Lower leg skin (tissue), 4 donors: ENCODE data around the gene EBF4. TPM values are rescaled to one million over a fixed set of nuclear protein-coding genes. Genes with fewer than 3 reads are reported as not detected.
A peak's percentile ranks its signal among the peaks of the same experiment; 100 is the strongest.

Experiments used
- DNase-seq, 2 donors: peaks; one replicate each; pipeline ENCODE4 v3.0.0-alpha.2; 2019; ENCODE audit warnings: low spot score in 2 of 2
- H3K4me3 ChIP-seq: fragments of 200-600 bp; sonication (generic); 2 replicates; pipeline ENCODE4 v1.5.1; 2017; ENCODE audit warnings: mild to moderate bottlenecking, low read depth; ENCODE audit not compliant: poor library complexity, severe bottlenecking
- POLR2A ChIP-seq, 2 donors: fragments of 450-650 bp; IDR thresholded peaks; one replicate each; pipeline ENCODE4 v1.6.1; 2016 to 2017; ENCODE audit warnings: antibody characterized with exemption in 2 of 2, mild to moderate bottlenecking in 1 of 2, moderate library complexity in 1 of 2
- WGBS, 2 donors: methylation state at CpG; one replicate each; pipeline ENCODE4 v1.1.5; 2018; 5-methylcytosine and 5-hydroxymethylcytosine counted together
- intact Hi-C: fragments of 100-400 bp; cut with DNase I; formaldehyde crosslinking; loops from one replicate; pipeline ENCODE4 v1.15.0; 2023; ENCODE audit warnings: low total_unique reads
- total RNA-seq, 4 donors: library from RNA; depleted of rRNA; stranded (reverse); fragments of >200 nt; gene quantifications; one replicate each; pipeline ENCODE4 v1.1.0, GENCODE V29; 2016
- TF ChIP-seq, protein P1 (sequence below), 3 donors: fragments of 450-650 bp; IDR thresholded peaks; one replicate each; pipeline ENCODE4 v1.5.1; 2016; ENCODE audit warnings: antibody characterized with exemption in 3 of 3, mild to moderate bottlenecking in 3 of 3, moderate library complexity in 2 of 3

The EBF4 gene
- total RNA-seq, 4 donors from 2014 or later: 5.0 to 9.9 (median 7.7) TPM

DNA sequence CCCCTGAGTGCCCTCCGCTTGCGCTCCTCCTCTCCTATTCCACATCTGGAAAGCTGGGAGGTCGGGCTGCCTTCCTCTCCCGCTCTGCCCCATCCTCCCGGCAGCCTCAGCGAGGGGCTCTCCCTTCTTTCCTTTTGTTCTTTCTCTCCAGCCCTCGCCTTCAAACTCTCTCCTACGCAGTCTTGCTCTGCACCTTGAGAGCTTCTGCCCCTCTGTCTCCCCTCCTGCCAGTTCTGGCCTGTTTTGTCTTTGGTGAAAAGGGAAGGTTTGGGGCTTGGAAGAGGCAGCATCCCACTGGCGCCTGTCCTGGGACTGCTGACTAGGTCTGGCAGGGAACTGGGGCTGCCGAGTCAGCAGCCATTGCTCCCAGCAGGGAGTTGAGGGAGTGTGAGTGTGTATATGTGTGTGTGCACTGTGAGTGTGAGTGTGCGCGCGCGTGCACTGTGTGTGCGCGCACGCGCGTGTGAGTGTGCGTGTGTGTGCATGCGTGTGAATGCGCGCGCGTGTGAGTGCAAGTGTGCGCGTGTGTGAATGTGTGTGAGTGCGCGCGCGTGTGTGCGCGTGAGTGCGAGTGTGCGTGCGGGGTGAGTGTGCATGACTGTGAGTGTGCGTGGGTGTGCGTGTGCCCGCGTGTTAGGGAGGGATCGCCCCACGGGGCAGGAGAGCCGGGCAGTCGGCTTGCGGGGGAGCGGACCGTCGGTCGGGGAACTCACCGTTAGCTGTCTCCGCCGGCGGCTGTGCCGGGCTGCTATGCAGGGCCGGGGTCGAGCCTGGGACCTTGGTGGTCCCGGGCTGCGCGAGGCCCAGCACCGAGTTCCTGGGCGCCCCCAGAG lies 107.3 kb downstream of the EBF4 start:
- DNase-seq: peak in 1 of 2 donors; percentile 81

GRCh38 chr20:2800521-2801285 lies 108.1 kb downstream of the EBF4 start, which contains the start of gene CPXM1:
CPXM1 (minus strand) TSS chr20:2800627; CDS start chr20:2800572, 55 bp downstream.
- TF ChIP-seq POLR2A (IDR thresholded peaks at IDR 0.05): no peak
- TF ChIP-seq, protein P1, sequence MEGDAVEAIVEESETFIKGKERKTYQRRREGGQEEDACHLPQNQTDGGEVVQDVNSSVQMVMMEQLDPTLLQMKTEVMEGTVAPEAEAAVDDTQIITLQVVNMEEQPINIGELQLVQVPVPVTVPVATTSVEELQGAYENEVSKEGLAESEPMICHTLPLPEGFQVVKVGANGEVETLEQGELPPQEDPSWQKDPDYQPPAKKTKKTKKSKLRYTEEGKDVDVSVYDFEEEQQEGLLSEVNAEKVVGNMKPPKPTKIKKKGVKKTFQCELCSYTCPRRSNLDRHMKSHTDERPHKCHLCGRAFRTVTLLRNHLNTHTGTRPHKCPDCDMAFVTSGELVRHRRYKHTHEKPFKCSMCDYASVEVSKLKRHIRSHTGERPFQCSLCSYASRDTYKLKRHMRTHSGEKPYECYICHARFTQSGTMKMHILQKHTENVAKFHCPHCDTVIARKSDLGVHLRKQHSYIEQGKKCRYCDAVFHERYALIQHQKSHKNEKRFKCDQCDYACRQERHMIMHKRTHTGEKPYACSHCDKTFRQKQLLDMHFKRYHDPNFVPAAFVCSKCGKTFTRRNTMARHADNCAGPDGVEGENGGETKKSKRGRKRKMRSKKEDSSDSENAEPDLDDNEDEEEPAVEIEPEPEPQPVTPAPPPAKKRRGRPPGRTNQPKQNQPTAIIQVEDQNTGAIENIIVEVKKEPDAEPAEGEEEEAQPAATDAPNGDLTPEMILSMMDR (IDR thresholded peaks at IDR 0.05): no peak
- intact Hi-C loops: no loop called here
- DNase-seq: peak in 1 of 2 donors; percentile 58
- no peak within 1 kb of the TSS for H3K4me3 ChIP-seq
- WGBS, 2 donors: 7 to 11% methylated on average over 18 of the region's 52 CpGs

More for the DNA sequence above, 107.3 kb downstream of the EBF4 start:
- WGBS, 2 donors: 4% methylated on average over 45 of the region's 61 CpGs
- no peak for TF ChIP-seq POLR2A (IDR thresholded peaks at IDR 0.05)
- TF ChIP-seq, protein P1 (IDR thresholded peaks at IDR 0.05): no peak
- intact Hi-C loops: no loop called here
- H3K4me3 ChIP-seq: no peak overlapping the region

GRCh38 chr20:2801286-2801728 lies 108.7 kb downstream of the EBF4 start:
- TF ChIP-seq POLR2A (IDR thresholded peaks at IDR 0.05): no peak
- TF ChIP-seq, protein P1 (IDR thresholded peaks at IDR 0.05): no peak
- intact Hi-C loops: no loop called here
- 9 to 10% methylated on average over 13 of the region's 13 CpGs for WGBS, 2 donors
- peak in 1 of 2 donors; percentile 72 for DNase-seq
- H3K4me3 ChIP-seq: no peak overlapping the region

DNA sequence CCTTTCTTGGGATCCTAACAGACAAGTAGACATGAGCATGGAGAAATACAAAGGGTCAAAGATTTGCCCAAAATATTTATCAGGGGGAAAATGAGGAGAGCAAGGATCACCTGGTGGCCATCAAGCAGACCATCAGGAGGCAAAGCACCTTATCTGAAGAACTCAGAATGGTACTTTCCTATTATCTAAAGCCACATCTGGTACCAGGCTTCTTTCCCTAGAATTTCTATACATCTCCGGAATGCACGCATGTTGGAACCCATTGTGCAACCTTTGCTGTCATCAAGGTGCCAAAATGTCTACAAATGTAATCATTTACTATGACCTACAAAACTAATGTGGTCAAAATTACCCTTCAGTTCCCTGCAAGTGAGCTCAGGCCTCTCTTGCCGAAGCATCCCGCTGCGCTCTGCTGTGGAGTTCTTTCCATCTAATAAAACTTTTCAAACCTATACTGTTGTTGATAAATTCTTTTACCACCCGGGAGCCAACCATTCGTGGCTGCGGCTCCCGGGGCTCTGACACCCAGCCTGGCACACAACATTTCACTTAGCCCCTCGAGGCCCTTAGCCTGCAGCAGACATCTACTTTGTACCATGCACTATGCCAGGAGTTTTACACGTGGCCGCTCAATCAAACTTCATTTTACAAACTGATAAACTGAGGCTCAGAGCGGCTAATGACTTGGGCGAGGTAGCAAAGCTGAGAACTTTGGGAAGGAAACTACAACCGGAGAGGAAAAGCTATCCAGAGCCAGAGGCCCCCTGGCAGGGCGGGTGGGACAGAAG lies 111.7 kb downstream of the EBF4 start:
- TF ChIP-seq POLR2A (IDR thresholded peaks at IDR 0.05): no peak
- TF ChIP-seq, protein P1 (IDR thresholded peaks at IDR 0.05): no peak
- DNase-seq: peak in 1 of 2 donors; percentile 60
- no peak overlapping the region for H3K4me3 ChIP-seq
- WGBS, 2 donors: 55 to 56% methylated on average over 16 of the region's 16 CpGs
- intact Hi-C loops: no loop called here
